MCF 10A (cell line): ENCODE data around the gene CKB. TPM values are rescaled to one million over a fixed set of nuclear protein-coding genes. Genes with fewer than 3 reads are reported as not detected.

Experiments
- BruUV-seq: library from RNA; stranded (reverse); fragments of 400-500 nt; replicated peaks from 2 replicates; lab custom pipeline; 2021; lab: Mats Ljungman, UMichigan
- CTCF ChIA-PET: fragments of 300-600 bp; sonication (Branson Sonifier 250); formaldehyde crosslinking; extraction: SDS; loops from one replicate; lab custom pipeline; 2021; ENCODE audit warnings: antibody characterized with exemption, inconsistent platforms; lab: Yijun Ruan, JAX
- POLR2A ChIA-PET: fragments of 300-600, 350-650 bp; sonication (Branson Sonifier 250); formaldehyde crosslinking; extraction: SDS; loops from one replicate; lab custom pipeline; 2020; ENCODE audit warnings: antibody characterized with exemption, inconsistent platforms; lab: Yijun Ruan, JAX
- DNase-seq: peaks from one replicate; pipeline ENCODE4 v3.0.0-alpha.2; 2018; ENCODE audit not compliant: unreplicated experiment
- H3K27ac Mint-ChIP-seq: one replicate; pipeline ENCODE4 v1.8.0; 2022; ENCODE audit warnings: mild to moderate bottlenecking, low read depth, mixed read lengths; ENCODE audit not compliant: unreplicated experiment
- H3K27me3 Mint-ChIP-seq: one replicate; pipeline ENCODE4 v1.8.0; 2022; ENCODE audit warnings: mixed read lengths; ENCODE audit not compliant: insufficient read depth, unreplicated experiment
- H3K36me3 Mint-ChIP-seq: one replicate; pipeline ENCODE4 v1.8.0; 2022; ENCODE audit warnings: mild to moderate bottlenecking, moderate library complexity, mixed read lengths; ENCODE audit not compliant: insufficient read depth, unreplicated experiment
- H3K4me1 Mint-ChIP-seq: one replicate; pipeline ENCODE4 v1.8.0; 2022; ENCODE audit warnings: mixed read lengths; ENCODE audit not compliant: insufficient read depth, unreplicated experiment
- H3K4me3 Mint-ChIP-seq: one replicate; pipeline ENCODE4 v1.8.0; 2022; ENCODE audit warnings: mild to moderate bottlenecking, moderate library complexity, mixed read lengths; ENCODE audit not compliant: unreplicated experiment
- H3K9me3 Mint-ChIP-seq: one replicate; pipeline ENCODE4 v1.8.0; 2022; ENCODE audit warnings: mixed read lengths; ENCODE audit not compliant: unreplicated experiment
- CTCF ChIP-seq: fragments of 200-600 bp; IDR thresholded peaks from one replicate; pipeline ENCODE4 v1.8.0; 2022; ENCODE audit warnings: antibody characterized with exemption, mild to moderate bottlenecking; ENCODE audit not compliant: unreplicated experiment
- intact Hi-C: fragments of 100-400 bp; cut with micrococcal nuclease; formaldehyde crosslinking; loops from 2 replicates; pipeline ENCODE4 v1.14.1; 2022
- total RNA-seq: library from RNA; stranded (reverse); gene quantifications from 2 replicates; pipeline ENCODE4 v1.2.3, GENCODE V29; 2022

Gene CKB
- total RNA-seq, 1 experiment from 2014 or later = 8.5 TPM

DNA sequence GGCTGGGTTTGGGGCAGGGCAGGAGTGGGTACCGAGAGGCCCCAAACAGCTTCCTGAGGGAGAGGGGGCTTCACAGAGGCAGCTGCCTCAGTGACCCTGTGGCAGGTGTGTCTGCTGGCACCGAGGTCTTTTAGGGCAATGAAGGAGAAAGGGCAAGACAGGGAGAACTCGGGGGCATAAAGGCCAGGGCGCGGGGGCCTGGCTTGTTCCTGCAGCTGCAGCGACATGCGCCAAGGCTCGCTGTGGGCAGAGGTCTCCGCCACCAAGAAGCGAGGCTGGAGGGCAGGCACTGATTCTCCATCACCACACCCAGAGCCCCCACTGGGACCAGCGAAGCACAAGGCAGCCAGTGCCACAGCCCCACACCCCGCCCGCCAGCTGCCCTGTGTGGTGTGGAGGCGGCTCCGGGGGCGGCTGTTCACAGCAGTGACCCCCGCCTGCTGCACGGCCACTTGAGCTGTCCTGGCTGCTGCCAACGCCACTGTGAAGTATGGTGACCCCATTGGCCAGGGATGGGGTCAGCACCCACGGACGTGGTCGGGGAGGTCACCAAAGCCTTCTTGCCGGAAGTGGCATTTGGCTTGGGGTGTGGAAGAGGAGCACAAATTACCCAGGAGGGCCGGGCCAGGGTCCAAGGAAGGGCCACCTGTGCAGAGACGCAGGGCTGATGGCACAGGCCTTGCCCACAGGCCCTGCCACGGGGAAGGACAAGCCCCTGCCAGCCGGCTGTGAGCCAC is 23.5 kb upstream of the CKB start:
- no peak for TF ChIP-seq CTCF
- no peak overlapping the region for H3K4me3 Mint-ChIP-seq
- BruUV-seq = no TSS peak
- no peak for DNase-seq
- intact Hi-C loops = loop anchor here (1.0 kb wide), 2 partner anchors 28 to 46 kb away; no protein-coding TSS in a partner anchor
- no peaks in the 10 kb centered on the region for H3K4me1 Mint-ChIP-seq
- ChIA-PET POLR2A (interaction anchor here (0.6 to 0.8 kb wide), 3 partner anchors 17 to 26 kb away, joined by 3 to 4 read pairs (median 4); partner anchors contain the start of gene TRMT61A), CTCF (interaction anchor here (0.8 to 10.7 kb wide), 12 partner anchors 10 to 201 kb away, joined by 3 to 126 read pairs (median 5); partner anchors contain the start of gene TRMT61A)
- H3K27me3 Mint-ChIP-seq = no peaks in the 10 kb centered on the region
- no peak overlapping the region for H3K27ac Mint-ChIP-seq
- H3K36me3 Mint-ChIP-seq = peaks cover 6% of the 10 kb centered on the region
- H3K9me3 Mint-ChIP-seq = no peaks in the 10 kb centered on the region

DNA sequence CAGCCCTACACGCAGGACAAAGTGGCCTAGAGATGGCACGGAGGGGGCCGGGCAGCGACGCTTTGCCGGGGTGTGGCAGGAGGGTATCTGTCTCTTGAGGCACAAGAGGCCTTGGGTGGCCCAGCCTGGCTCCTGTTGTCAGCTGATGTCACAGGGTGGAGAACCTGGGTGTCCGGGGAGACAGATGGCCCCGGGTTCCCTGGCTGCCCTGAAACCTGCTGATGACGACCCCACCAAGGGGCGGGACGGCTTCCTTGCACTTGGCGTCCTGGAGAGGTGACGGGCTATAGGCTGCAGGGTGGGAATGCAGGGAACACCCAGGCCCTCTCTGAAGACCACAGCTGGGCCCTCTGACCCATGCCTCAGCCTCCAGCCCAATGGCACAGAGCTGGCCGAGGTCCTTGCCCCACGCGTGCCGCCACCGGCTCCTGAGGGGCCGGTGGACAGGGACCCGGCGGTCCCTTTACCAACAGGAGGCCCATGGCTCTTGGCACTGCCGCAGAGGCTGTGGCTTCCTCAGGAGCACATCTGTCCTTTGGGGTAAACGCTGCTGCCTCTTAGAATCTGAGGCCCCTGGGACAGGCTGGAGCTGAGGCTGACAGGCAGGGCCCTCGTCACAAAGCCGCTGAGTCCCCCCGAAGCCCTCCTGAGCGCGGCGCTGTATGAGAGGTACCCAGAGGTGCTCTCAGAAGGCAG is 22.7 kb upstream of the CKB start:
- intact Hi-C loops = no loop called here
- DNase-seq = no peak
- ChIA-PET CTCF (interaction anchor here (0.8 to 10.7 kb wide), 7 partner anchors 15 to 200 kb away, joined by 3 to 126 read pairs (median 5); partner anchors contain the start of gene TRMT61A), POLR2A (interaction anchor here (0.6 to 0.8 kb wide), 3 partner anchors 17 to 26 kb away, joined by 3 to 4 read pairs (median 4); partner anchors contain the start of gene TRMT61A)
- H3K27me3 Mint-ChIP-seq = no peaks in the 10 kb centered on the region
- TF ChIP-seq CTCF = no peak
- peaks cover 13% of the 10 kb centered on the region for H3K36me3 Mint-ChIP-seq
- H3K4me3 Mint-ChIP-seq = no peak overlapping the region
- no peak overlapping the region for H3K27ac Mint-ChIP-seq
- no peaks in the 10 kb centered on the region for H3K9me3 Mint-ChIP-seq
- BruUV-seq = no TSS peak
- H3K4me1 Mint-ChIP-seq = peaks cover 6% of the 10 kb centered on the region

DNA sequence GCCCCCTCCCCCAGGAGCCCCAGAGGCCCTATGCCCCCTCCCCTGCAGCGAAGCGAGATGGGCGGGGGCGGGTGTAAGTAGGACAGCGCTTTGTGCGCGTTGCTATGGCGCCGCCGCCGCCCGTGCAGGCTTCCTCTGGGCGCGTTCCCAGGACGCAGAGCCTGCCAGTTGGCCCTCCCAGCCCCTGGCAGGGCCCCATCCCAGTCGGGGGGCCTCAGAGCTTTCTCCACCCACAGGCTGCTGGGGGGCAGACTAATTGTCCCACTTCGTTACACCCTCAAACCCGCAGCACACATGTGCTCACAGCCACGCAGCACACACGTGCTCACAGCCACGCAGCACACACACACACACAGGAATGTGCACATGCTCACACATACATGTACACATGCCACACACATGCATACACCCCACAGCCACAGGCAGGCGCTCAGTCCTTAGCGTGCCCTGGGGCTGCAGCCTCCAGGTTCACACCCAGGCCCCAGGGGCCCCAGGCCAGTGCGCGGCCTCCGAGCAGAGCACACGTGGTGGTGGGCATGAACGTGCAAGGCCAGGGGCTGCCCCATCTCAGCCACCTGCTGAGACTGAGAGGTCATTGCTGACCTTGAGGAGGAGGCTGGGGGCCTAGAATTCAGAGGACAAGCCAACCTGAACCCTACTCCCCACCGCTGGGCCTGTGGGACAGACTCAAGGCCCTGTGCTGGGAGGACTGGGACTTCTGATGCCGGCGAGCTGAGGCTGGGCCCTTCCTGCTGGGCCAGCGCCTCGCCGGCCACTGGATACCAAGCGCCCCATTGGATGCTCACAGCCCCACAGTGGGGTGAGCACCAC is 22.0 kb upstream of the CKB start:
- Mint-ChIP-seq H3K4me1 (peaks cover 8% of the 10 kb centered on the region), H3K36me3 (peaks cover 20% of the 10 kb centered on the region), H3K27ac (no peak overlapping the region), H3K27me3 (no peaks in the 10 kb centered on the region), H3K4me3 (no peak overlapping the region), H3K9me3 (no peaks in the 10 kb centered on the region)
- DNase-seq = no peak
- no TSS peak for BruUV-seq
- intact Hi-C loops = no loop called here
- POLR2A ChIA-PET = interaction anchor here (0.6 to 0.9 kb wide), 2 partner anchors 16 to 24 kb away, joined by 3 read pairs; partner anchors contain the start of gene TRMT61A
- CTCF ChIA-PET = interaction anchor here (0.6 to 10.7 kb wide), 5 partner anchors 14 to 37 kb away, joined by 3 to 126 read pairs (median 3); no protein-coding TSS in a partner anchor
- TF ChIP-seq CTCF = no peak
